GM12878 (cell line): ENCODE measurements around the gene PLB1. TPM values are rescaled to one million over a fixed set of nuclear protein-coding genes. Genes with fewer than 3 reads are reported as not detected.

Experiments
- ATAC-seq: fragments of 200-7000 bp; cut with Tn5 transposase; 3 replicates; pipeline ENCODE4 v1.9.1; 2020; ENCODE audit warnings: mild to moderate bottlenecking, moderate library complexity
- BruUV-seq: library from RNA; stranded (reverse); fragments of 400-500 nt; replicated peaks from 2 replicates; lab custom pipeline; 2021; lab: Mats Ljungman, UMichigan
- CTCF ChIA-PET: fragments of 300-600 bp; sonication (Branson Sonifier 250); formaldehyde crosslinking; extraction: SDS; loops from one replicate; lab custom pipeline; 2021; ENCODE audit warnings: inconsistent platforms; lab: Yijun Ruan, JAX
- POLR2A ChIA-PET: fragments of 350-600 bp; formaldehyde crosslinking; extraction: SDS; loops from one replicate; lab custom pipeline; 2021; ENCODE audit warnings: inconsistent platforms; lab: Charles Lee
- RAD21 ChIA-PET: fragments of 300-600 bp; sonication (Branson Sonifier 250); formaldehyde crosslinking; loops from one replicate; lab custom pipeline; 2023; ENCODE audit warnings: antibody characterized with exemption; ENCODE audit not compliant: unreplicated experiment; lab: Charles Lee
- SMC1A ChIA-PET: fragments of 300-600 bp; sonication (Branson Sonifier 250); formaldehyde crosslinking; loops from one replicate; lab custom pipeline; 2023; ENCODE audit not compliant: unreplicated experiment, uncharacterized antibody; lab: Charles Lee
- DNase-seq: peaks from one replicate; pipeline ENCODE4 v3.0.0-alpha.2; 2011; ENCODE audit warnings: low read depth, low spot score
- FAIRE-seq: peaks from 3 replicates; lab custom pipeline; 2011; peaks lifted over from hg19 to GRCh38; lab: Jason Lieb, UNC
- H2AFZ ChIP-seq: 2 replicates; pipeline ENCODE4 v1.6.0; 2011; ENCODE audit warnings: low read depth, low read length, control low read depth; ENCODE audit not compliant: control insufficient read depth
- H3K27ac ChIP-seq: 2 replicates; pipeline ENCODE4 v1.5.1; 2011; ENCODE audit warnings: control low read depth; ENCODE audit not compliant: control insufficient read depth, insufficient read depth
- H3K27me3 ChIP-seq, 2 experiments: replicated peaks in 1 of 2; 2 replicates each; pipeline versions ENCODE4 v1.6.0 to v1.6.1; 2011; ENCODE audit warnings: low read length in 1 of 2; ENCODE audit not compliant: control insufficient read depth in 2 of 2, insufficient read depth in 2 of 2
- H3K36me3 ChIP-seq, 2 experiments: 2 replicates each; pipeline ENCODE4 v1.5.1; 2011; ENCODE audit warnings: low read length in 1 of 2; ENCODE audit not compliant: control insufficient read depth in 2 of 2, insufficient read depth in 2 of 2
- H3K4me1 ChIP-seq: 2 replicates; pipeline ENCODE4 v1.6.1; 2011; ENCODE audit warnings: mild to moderate bottlenecking, low read length, moderate library complexity, mixed read lengths; ENCODE audit not compliant: control insufficient read depth, insufficient read depth
- H3K4me2 ChIP-seq: 2 replicates; pipeline ENCODE4 v1.6.0; 2011; ENCODE audit warnings: control low read depth; ENCODE audit not compliant: control insufficient read depth, insufficient read depth
- H3K4me3 ChIP-seq: fragments of 200-600 bp; sonication (generic); 2 replicates; pipeline ENCODE4 v1.5.1; 2016
- H3K79me2 ChIP-seq: 2 replicates; pipeline ENCODE4 v1.6.0; 2011; ENCODE audit warnings: low read length; ENCODE audit not compliant: control insufficient read depth, insufficient read depth
- H3K9ac ChIP-seq: 2 replicates; pipeline ENCODE4 v1.8.0; 2011; ENCODE audit warnings: low read length, control low read depth, mixed read lengths; ENCODE audit not compliant: control insufficient read depth, insufficient read depth
- H3K9me3 ChIP-seq: replicated peaks from 3 replicates; pipeline ENCODE4 v1.5.1; 2011; ENCODE audit warnings: mild to moderate bottlenecking, low read length; ENCODE audit not compliant: control insufficient read depth, insufficient read depth
- H4K20me1 ChIP-seq: 2 replicates; pipeline ENCODE4 v1.6.0; 2011; ENCODE audit not compliant: control insufficient read depth, insufficient read depth
- EZH2 ChIP-seq: IDR thresholded peaks from 2 replicates; pipeline ENCODE4 v1.6.1; 2012; ENCODE audit warnings: low read depth, mild to moderate bottlenecking, control low read depth, inconsistent platforms, low read length, borderline replicate concordance; ENCODE audit not compliant: control insufficient read depth
- FOXK2 ChIP-seq: fragments of 450-650 bp; IDR thresholded peaks from 2 replicates; pipeline ENCODE4 v1.6.1; 2017; ENCODE audit warnings: mild to moderate bottlenecking, moderate library complexity
- MTA3 ChIP-seq: IDR thresholded peaks from 2 replicates; pipeline ENCODE4 v1.6.1; 2012; ENCODE audit warnings: low read length, inconsistent platforms, borderline replicate concordance
- RUNX3 ChIP-seq: IDR thresholded peaks from 2 replicates; pipeline ENCODE4 v1.6.1; 2012; ENCODE audit warnings: low read length, inconsistent platforms
- SIN3A ChIP-seq: IDR thresholded peaks from 2 replicates; pipeline ENCODE4 v1.6.1; 2012; ENCODE audit warnings: low read depth, low read length, improper control_type of control experiment
- ZZZ3 ChIP-seq: IDR thresholded peaks from 2 replicates; pipeline ENCODE4 v1.6.1; 2011; ENCODE audit warnings: low read depth; ENCODE audit not compliant: control insufficient read depth, insufficient read length
- WGBS: methylation state at CpG from one replicate; pipeline ENCODE4 v1.1.6; 2016; ENCODE audit warnings: low lambda C conversion rate; ENCODE audit not compliant: insufficient replicate concordance, insufficient coverage; ENCODE audit errors: missing lambda C conversion rate; 5-methylcytosine and 5-hydroxymethylcytosine counted together
- in situ Hi-C: fragments of 300-500 bp; cut with MboI; formaldehyde crosslinking; loops from 9 replicates; pipeline ENCODE4 v1.14.3; 2018; ENCODE audit warnings: mixed read lengths
- intact Hi-C: fragments of 100-400 bp; cut with micrococcal nuclease; formaldehyde crosslinking; loops from one replicate; pipeline ENCODE4 v1.14.2; 2022; ENCODE audit not compliant: unreplicated experiment
- polyA plus RNA-seq, 11 experiments: library from polyadenylated mRNA; depleted of rRNA in 4 of 11; unstranded in 6 of 11; stranded (reverse) in 5 of 11; fragments of >200 nt; fragmentation: Nextera tagmentation in 4 of 11; fragmentation: Illumina TruSeq in 1 of 11; extraction: Ambion mirVana in 4 of 11; extraction: Trizol in 1 of 11; gene quantifications; 1 replicate in 1 of 11; 2 replicates in 10 of 11; pipeline versions ENCODE4 v1.2.1 to v1.2.3, GENCODE V29; 2011 to 2016; ENCODE audit warnings: inconsistent platforms in 2 of 11, missing spikeins in 2 of 11, low read depth in 1 of 11
- total RNA-seq, 4 experiments: library from RNA; depleted of rRNA in 3 of 4; stranded (reverse); fragments of >200 nt in 3 of 4; fragmentation: Illumina TruSeq in 1 of 4; extraction: Trizol in 1 of 4; gene quantifications; 2 replicates each; pipeline versions ENCODE4 v1.2.1 to v1.2.3, GENCODE V29; 2013 to 2021
- TF ChIP-seq, protein P1 (sequence below): IDR thresholded peaks from 2 replicates; pipeline ENCODE4 v1.6.1; 2012; ENCODE audit warnings: improper control_type of control experiment, low read depth, low read length; ENCODE audit not compliant: insufficient replicate concordance
- TF ChIP-seq, protein P2 (sequence below): IDR thresholded peaks from 2 replicates; pipeline ENCODE4 v1.6.1; 2012; ENCODE audit warnings: low read depth, low read length, improper control_type of control experiment
- TF ChIP-seq, protein P3 (sequence below): IDR thresholded peaks from 2 replicates; pipeline ENCODE4 v1.6.1; 2012; ENCODE audit warnings: low read depth, low read length, improper control_type of control experiment
- TF ChIP-seq, protein P4 (sequence below): fragments of 150-350 bp; IDR thresholded peaks from 2 replicates; pipeline ENCODE4 v1.6.1; 2016; ENCODE audit warnings: low read depth, low read length

Gene PLB1
- total and polyA plus RNA-seq, 10 of the 15 experiments (the other 5 are each of a cell fraction or from before 2014, with no cell fraction given): 0.03 to 0.49 (median 0.28) TPM

DNA sequence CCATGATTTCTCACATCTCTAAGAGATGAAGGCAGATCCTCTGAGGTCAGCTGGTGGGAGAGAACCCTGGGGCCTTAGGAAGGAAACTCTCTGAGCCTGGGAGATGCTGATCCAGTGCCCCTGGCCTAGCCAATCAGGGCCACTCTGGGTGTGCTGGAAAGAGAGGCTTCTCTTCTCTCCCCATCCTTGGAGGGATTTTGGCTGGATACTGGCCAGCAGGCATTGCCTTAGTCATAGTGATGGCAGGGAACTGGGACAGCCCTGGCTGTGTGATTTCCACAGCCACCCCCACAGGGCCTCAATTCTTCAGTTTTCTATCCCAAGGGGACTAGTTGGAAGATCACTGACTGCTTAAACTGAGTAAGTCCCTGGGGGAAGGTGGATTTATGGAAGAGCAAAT is 26.6 kb upstream of the PLB1 start (continued):
- TF ChIP-seq, protein P1, sequence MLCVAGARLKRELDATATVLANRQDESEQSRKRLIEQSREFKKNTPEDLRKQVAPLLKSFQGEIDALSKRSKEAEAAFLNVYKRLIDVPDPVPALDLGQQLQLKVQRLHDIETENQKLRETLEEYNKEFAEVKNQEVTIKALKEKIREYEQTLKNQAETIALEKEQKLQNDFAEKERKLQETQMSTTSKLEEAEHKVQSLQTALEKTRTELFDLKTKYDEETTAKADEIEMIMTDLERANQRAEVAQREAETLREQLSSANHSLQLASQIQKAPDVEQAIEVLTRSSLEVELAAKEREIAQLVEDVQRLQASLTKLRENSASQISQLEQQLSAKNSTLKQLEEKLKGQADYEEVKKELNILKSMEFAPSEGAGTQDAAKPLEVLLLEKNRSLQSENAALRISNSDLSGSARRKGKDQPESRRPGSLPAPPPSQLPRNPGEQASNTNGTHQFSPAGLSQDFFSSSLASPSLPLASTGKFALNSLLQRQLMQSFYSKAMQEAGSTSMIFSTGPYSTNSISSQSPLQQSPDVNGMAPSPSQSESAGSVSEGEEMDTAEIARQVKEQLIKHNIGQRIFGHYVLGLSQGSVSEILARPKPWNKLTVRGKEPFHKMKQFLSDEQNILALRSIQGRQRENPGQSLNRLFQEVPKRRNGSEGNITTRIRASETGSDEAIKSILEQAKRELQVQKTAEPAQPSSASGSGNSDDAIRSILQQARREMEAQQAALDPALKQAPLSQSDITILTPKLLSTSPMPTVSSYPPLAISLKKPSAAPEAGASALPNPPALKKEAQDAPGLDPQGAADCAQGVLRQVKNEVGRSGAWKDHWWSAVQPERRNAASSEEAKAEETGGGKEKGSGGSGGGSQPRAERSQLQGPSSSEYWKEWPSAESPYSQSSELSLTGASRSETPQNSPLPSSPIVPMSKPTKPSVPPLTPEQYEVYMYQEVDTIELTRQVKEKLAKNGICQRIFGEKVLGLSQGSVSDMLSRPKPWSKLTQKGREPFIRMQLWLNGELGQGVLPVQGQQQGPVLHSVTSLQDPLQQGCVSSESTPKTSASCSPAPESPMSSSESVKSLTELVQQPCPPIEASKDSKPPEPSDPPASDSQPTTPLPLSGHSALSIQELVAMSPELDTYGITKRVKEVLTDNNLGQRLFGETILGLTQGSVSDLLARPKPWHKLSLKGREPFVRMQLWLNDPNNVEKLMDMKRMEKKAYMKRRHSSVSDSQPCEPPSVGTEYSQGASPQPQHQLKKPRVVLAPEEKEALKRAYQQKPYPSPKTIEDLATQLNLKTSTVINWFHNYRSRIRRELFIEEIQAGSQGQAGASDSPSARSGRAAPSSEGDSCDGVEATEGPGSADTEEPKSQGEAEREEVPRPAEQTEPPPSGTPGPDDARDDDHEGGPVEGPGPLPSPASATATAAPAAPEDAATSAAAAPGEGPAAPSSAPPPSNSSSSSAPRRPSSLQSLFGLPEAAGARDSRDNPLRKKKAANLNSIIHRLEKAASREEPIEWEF: no peak
- TF ChIP-seq, protein P2, sequence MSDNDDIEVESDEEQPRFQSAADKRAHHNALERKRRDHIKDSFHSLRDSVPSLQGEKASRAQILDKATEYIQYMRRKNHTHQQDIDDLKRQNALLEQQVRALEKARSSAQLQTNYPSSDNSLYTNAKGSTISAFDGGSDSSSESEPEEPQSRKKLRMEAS: no peak
- no peak for TF ChIP-seq ZZZ3

DNA sequence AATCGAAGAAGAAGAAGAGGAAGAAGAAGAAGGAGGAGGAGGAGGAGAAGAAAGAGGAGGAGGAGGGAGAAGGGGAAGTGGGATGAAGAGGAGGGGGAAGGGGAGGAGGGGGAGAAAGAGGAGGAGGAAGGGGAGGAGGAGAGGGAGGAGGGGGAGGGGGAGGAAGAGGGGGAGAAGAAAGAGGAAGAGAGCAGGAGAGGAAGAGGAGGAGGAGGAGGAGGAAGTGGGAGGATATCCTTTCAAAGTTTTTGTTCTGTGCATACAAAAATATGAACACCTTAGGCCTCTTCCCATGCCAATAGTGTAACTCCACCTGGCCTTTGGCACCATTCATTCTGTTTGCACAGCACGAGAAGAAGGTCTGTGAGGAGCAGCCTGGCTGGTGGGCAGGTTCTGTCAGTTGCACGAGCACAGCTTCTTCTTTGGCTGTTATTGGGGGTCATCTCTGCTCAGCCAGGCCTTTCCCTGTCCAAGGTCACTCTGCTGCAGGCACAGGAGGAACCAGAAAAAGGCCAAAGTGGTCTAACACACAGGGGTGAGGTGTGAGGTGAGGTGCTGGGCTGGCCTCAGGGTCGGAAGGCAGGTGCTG is 25.8 kb upstream of the PLB1 start:
- Histone ChIP-seq H3K27ac (no peak overlapping the region), H4K20me1 (no peaks in the 10 kb centered on the region), H3K79me2 (no peaks in the 10 kb centered on the region), H3K27me3 (no peaks in the 10 kb centered on the region; a peak in 1 of 4 replicates), H2AFZ (no peak overlapping the region), H3K4me3 (no peak overlapping the region), H3K36me3 (no peaks in the 10 kb centered on the region), H3K9ac (no peak overlapping the region), H3K4me1 (no peaks in the 10 kb centered on the region), H3K9me3 (no peaks in the 10 kb centered on the region), H3K4me2 (no peak overlapping the region)
- ATAC-seq: no peak
- RAD21 ChIA-PET: no interaction called here
- BruUV-seq: no TSS peak
- intact Hi-C loops: no loop called here
- POLR2A ChIA-PET: no interaction called here
- CTCF ChIA-PET: no interaction called here
- in situ Hi-C loops: no loop called here
- no peak for FAIRE-seq
- DNase-seq: no peak
- SMC1A ChIA-PET: no interaction called here
- TF ChIP-seq RUNX3 (no peak), SIN3A (no peak), FOXK2 (no peak), ZZZ3 (no peak), MTA3 (no peak), EZH2 (no peak)
- TF ChIP-seq, protein P3, sequence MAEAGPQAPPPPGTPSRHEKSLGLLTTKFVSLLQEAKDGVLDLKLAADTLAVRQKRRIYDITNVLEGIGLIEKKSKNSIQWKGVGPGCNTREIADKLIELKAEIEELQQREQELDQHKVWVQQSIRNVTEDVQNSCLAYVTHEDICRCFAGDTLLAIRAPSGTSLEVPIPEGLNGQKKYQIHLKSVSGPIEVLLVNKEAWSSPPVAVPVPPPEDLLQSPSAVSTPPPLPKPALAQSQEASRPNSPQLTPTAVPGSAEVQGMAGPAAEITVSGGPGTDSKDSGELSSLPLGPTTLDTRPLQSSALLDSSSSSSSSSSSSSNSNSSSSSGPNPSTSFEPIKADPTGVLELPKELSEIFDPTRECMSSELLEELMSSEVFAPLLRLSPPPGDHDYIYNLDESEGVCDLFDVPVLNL: no peak
- TF ChIP-seq, protein P4, sequence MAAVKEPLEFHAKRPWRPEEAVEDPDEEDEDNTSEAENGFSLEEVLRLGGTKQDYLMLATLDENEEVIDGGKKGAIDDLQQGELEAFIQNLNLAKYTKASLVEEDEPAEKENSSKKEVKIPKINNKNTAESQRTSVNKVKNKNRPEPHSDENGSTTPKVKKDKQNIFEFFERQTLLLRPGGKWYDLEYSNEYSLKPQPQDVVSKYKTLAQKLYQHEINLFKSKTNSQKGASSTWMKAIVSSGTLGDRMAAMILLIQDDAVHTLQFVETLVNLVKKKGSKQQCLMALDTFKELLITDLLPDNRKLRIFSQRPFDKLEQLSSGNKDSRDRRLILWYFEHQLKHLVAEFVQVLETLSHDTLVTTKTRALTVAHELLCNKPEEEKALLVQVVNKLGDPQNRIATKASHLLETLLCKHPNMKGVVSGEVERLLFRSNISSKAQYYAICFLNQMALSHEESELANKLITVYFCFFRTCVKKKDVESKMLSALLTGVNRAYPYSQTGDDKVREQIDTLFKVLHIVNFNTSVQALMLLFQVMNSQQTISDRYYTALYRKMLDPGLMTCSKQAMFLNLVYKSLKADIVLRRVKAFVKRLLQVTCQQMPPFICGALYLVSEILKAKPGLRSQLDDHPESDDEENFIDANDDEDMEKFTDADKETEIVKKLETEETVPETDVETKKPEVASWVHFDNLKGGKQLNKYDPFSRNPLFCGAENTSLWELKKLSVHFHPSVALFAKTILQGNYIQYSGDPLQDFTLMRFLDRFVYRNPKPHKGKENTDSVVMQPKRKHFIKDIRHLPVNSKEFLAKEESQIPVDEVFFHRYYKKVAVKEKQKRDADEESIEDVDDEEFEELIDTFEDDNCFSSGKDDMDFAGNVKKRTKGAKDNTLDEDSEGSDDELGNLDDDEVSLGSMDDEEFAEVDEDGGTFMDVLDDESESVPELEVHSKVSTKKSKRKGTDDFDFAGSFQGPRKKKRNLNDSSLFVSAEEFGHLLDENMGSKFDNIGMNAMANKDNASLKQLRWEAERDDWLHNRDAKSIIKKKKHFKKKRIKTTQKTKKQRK: no peak
- WGBS: 9% methylated on average over 4 of the region's 4 CpGs
